Measurements from ENCODE around the gene OSBPL1A. TPM values are rescaled to one million over a fixed set of nuclear protein-coding genes. Genes with fewer than 3 reads are reported as not detected.

The OSBPL1A gene
- total RNA-seq, 2 experiments from 2014 or later: 2.9 to 3.4 TPM

- no peak overlapping the region for H3K4me3 Mint-ChIP-seq
- peaks cover 30% of the 10 kb centered on the region for H3K4me1 Mint-ChIP-seq
- ChIA-PET CTCF (interaction anchor here (0.6 to 2.9 kb wide), 8 partner anchors 31 to 295 kb away, joined by 3 to 13 read pairs (median 3); no protein-coding TSS in a partner anchor), POLR2A (no interaction called here)
- peak overlapping the region; percentile 40 for H3K27ac Mint-ChIP-seq
- peaks cover 23% of the 10 kb centered on the region for H3K36me3 Mint-ChIP-seq (ENCODE audit: low read depth)
- ATAC-seq (peak; percentile 31), DNase-seq (no peak)
- H3K9me3 Mint-ChIP-seq (ENCODE audit: low read depth): no peaks in the 10 kb centered on the region
- no peaks in the 10 kb centered on the region for H3K27me3 Mint-ChIP-seq
- intact Hi-C loops (cut with DNase I, micrococcal nuclease): loop anchor here in 1 of 2 experiments (5.0 kb wide), 4 partner anchors 38 to 303 kb away; no protein-coding TSS in a partner anchor
Measured at GRCh38 chr18:24115628-24116027, 282.0 kb downstream of the OSBPL1A start.

GRCh38 chr18:24114924-24115549 lies 282.6 kb downstream of the OSBPL1A start:
- intact Hi-C loops (cut with DNase I, micrococcal nuclease): loop anchor here in 1 of 2 experiments (5.0 kb wide), 4 partner anchors 38 to 303 kb away; no protein-coding TSS in a partner anchor
- ATAC-seq (no peak), DNase-seq (no peak)
- no peak overlapping the region for H3K4me3 Mint-ChIP-seq
- CTCF ChIA-PET: interaction anchor here (0.5 to 1.6 kb wide), 8 partner anchors 31 to 294 kb away, joined by 3 to 4 read pairs (median 3); no protein-coding TSS in a partner anchor
- peak overlapping the region; percentile 40 for H3K27ac Mint-ChIP-seq
- H3K36me3 Mint-ChIP-seq (ENCODE audit: low read depth): peaks cover 20% of the 10 kb centered on the region
- peaks cover 30% of the 10 kb centered on the region for H3K4me1 Mint-ChIP-seq
- POLR2A ChIA-PET: no interaction called here
- no peaks in the 10 kb centered on the region for H3K9me3 Mint-ChIP-seq (ENCODE audit: low read depth)
- H3K27me3 Mint-ChIP-seq: no peaks in the 10 kb centered on the region

DNA sequence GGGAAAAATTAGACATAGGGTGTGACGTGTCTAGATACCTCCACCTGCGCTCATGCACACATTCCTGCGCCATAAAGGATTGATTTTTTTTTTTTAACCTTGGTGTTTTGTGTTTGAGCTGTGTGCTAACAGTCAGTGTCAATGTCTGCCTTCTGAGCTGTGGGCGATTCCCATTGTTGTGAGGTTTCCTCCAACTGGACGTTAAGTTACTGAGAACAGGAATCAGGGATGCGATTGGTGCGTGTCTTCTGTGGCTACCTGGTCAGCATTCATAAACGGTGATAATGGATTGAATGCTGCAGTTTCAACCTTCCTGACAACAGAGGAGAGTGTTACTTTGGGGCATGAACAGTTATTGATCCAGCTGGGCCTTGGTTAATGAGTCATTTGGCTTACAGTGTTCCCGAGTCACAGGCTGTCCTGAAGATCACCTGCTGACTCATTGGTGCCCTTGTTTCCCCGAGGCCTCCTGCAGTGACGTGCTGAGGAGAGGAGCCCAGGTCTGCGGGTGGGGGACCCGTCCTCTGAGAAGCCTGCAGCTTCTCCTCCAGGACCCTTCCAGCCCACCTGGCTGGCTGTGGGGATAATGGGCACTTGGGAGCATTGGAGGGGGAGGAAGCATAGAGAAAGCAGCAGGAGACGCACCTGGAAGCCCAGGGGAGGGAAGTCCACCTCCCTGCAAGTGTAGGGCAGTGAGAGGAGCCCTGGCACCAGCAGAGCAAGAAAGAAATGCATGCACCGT lies 284.6 kb downstream of the OSBPL1A start:
- Mint-ChIP-seq H3K9me3 (ENCODE audit: low read depth) (no peaks in the 10 kb centered on the region), H3K4me3 (no peak overlapping the region), H3K36me3 (ENCODE audit: low read depth) (peaks cover 14% of the 10 kb centered on the region), H3K27ac (peak overlapping the region; percentile 24), H3K27me3 (no peaks in the 10 kb centered on the region), H3K4me1 (peaks cover 27% of the 10 kb centered on the region)
- ChIA-PET POLR2A (interaction anchor here (0.8 kb wide), 1 partner anchor 92 kb away, joined by 3 read pairs; no protein-coding TSS in a partner anchor), CTCF (interaction anchor here (0.6 to 1.9 kb wide), 2 partner anchors 28 to 58 kb away, joined by 3 to 5 read pairs; no protein-coding TSS in a partner anchor)
- intact Hi-C loops (cut with DNase I, micrococcal nuclease): no loop called here
- ATAC-seq (peak; percentile 44), DNase-seq (peak; percentile 17)

GRCh38 chr18:24112464-24112863 lies 285.2 kb downstream of the OSBPL1A start:
- ATAC-seq (no peak), DNase-seq (no peak)
- peaks cover 27% of the 10 kb centered on the region for H3K4me1 Mint-ChIP-seq
- intact Hi-C loops (cut with DNase I, micrococcal nuclease): no loop called here
- POLR2A ChIA-PET: no interaction called here
- H3K27ac Mint-ChIP-seq: no peak overlapping the region
- CTCF ChIA-PET: interaction anchor here (1.9 kb wide), 1 partner anchor 57 kb away, joined by 5 read pairs; no protein-coding TSS in a partner anchor
- H3K36me3 Mint-ChIP-seq (ENCODE audit: low read depth): peaks cover 12% of the 10 kb centered on the region
- H3K27me3 Mint-ChIP-seq: no peaks in the 10 kb centered on the region
- no peaks in the 10 kb centered on the region for H3K9me3 Mint-ChIP-seq (ENCODE audit: low read depth)
- H3K4me3 Mint-ChIP-seq: no peak overlapping the region

Small RNA genes lying within 50 kb of the gene (microRNA-seq; reads per million reads assigned to microRNA genes)
- gene MIR320C2 (ENCODE audit: borderline replicate concordance): 2.1 reads per million

Other genes starting within 250 kb of the OSBPL1A start
- 10 to 100 TPM; 15.4 to 18.3 TPM for gene IMPACT, start 28.8 kb upstream of the OSBPL1A start, total RNA-seq
- under 1 TPM; 0.16 to 0.26 TPM for gene HRH4, start 62.8 kb upstream of the OSBPL1A start, total RNA-seq